ENCODE results near the gene PNMT. TPM values are rescaled to one million over a fixed set of nuclear protein-coding genes. Genes with fewer than 3 reads are reported as not detected.

PNMT gene
- total RNA-seq, 4 donors from 2014 or later = 0.80 to 48.3 (median 1.3) TPM

DNA sequence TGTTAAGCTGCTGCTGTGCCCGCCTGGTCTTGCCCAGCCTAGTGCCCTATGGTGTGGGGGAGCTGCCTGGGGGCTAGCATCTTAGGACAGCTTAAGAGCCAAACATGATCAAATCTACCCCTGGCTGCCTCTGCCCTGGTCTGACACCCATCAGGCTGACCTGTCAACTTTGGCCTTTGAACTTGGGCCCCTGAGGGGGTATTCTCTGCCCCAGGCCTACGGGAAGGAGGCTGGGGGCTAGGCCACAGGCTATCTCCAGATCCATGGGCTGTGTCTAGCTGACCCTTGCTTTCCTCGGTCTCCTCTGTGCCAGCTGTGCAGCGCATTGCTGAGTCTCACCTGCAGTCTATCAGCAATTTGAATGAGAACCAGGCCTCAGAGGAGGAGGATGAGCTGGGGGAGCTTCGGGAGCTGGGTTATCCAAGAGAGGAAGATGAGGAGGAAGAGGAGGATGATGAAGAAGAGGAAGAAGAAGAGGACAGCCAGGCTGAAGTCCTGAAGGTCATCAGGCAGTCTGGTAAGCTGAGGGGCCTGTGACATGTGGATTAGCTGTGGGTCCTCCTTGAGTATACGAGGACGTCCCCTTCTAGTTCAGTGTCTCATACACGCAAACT is 34.6 kb upstream of the PNMT start:
- Histone ChIP-seq H3K27me3 (peaks cover 10% of the 10 kb centered on the region), H3K4me1 (peaks cover 31 to 79% (median 62%) of the 10 kb centered on the region in 4 donors), H3K9me3 (no peaks in the 10 kb centered on the region), H3K27ac (peak overlapping the region; percentile 90 to 93 (median 91)), H3K4me3 (peak overlapping the region in 1 of 4 donors; percentile 12), H3K36me3 (no peaks in the 10 kb centered on the region)
- TF ChIP-seq POLR2AphosphoS5 (IDR thresholded peaks at IDR 0.05) = no peak
- WGBS, 2 donors (ENCODE audit: low coverage in 1 of 2) = 50 to 51% methylated on average over 1 to 8 of the region's 8 CpGs
- DNase-seq = no peak
- in situ Hi-C loops (cut with MboI; ENCODE audit: low pct_ligation_motif_present in 1 of 4, low pct_unique_long_range_greater_than_20kb in 1 of 4, low sequenced_read_pairs in 3 of 4) (loop anchor here in 1 of 4 donors (25.0 kb wide), 1 partner anchor 104 kb away; the partner anchor contains the start of genes GRB7 and MIEN1), intact Hi-C loops (cut with DNase I; ENCODE audit: low total_unique reads) (loop anchor here (10.0 kb wide), 1 partner anchor 121 kb away; no protein-coding TSS in a partner anchor)

- peaks cover 4% of the 10 kb centered on the region for H3K27me3 ChIP-seq
- peaks cover 31 to 87% (median 64%) of the 10 kb centered on the region in 4 donors for H3K4me1 ChIP-seq
- H3K36me3 ChIP-seq = no peaks in the 10 kb centered on the region
- H3K27ac ChIP-seq = peak overlapping the region; percentile 90 to 93 (median 91)
- no peak overlapping the region for H3K4me3 ChIP-seq
- peak; percentile 16 for DNase-seq
- in situ Hi-C loops (cut with MboI; ENCODE audit: low pct_ligation_motif_present in 1 of 4, low pct_unique_long_range_greater_than_20kb in 1 of 4, low sequenced_read_pairs in 3 of 4) = loop anchor here in 1 of 4 donors (25.0 kb wide), 1 partner anchor 103 kb away; the partner anchor contains the start of genes GRB7 and MIEN1
- WGBS, 2 donors (ENCODE audit: low coverage in 1 of 2) = 31% methylated on average over 2 of the region's 2 CpGs; no CpG with 5 or more reads in 1 of the 2 donors
- intact Hi-C loops (cut with DNase I; ENCODE audit: low total_unique reads) = loop anchor here (10.0 kb wide), 1 partner anchor 120 kb away; no protein-coding TSS in a partner anchor
- no peaks in the 10 kb centered on the region for H3K9me3 ChIP-seq
- TF ChIP-seq POLR2AphosphoS5 (IDR thresholded peaks at IDR 0.05) (no peak), EP300 (IDR thresholded peaks at IDR 0.05; ENCODE audit: low read depth) (no peak), POLR2A (IDR thresholded peaks at IDR 0.05) (no peak), CTCF (IDR thresholded peaks at IDR 0.05) (peak; percentile 72 to 88 (median 79))
Measured at GRCh38 chr17:39634384-39634871, 33.8 kb upstream of the PNMT start.

- in situ Hi-C loops (cut with MboI; ENCODE audit: low pct_ligation_motif_present in 1 of 4, low pct_unique_long_range_greater_than_20kb in 1 of 4, low sequenced_read_pairs in 3 of 4) (loop anchor here in 1 of 4 donors (25.0 kb wide), 1 partner anchor 102 kb away; the partner anchor contains the start of genes GRB7 and MIEN1), intact Hi-C loops (cut with DNase I; ENCODE audit: low total_unique reads) (loop anchor here (10.0 kb wide), 1 partner anchor 119 kb away; no protein-coding TSS in a partner anchor)
- Histone ChIP-seq H3K27ac (peak overlapping the region; percentile 90 to 93 (median 90)), H3K27me3 (peaks cover 4% of the 10 kb centered on the region), H3K4me1 (peaks cover 31 to 92% (median 68%) of the 10 kb centered on the region in 4 donors), H3K4me3 (no peak overlapping the region), H3K36me3 (no peaks in the 10 kb centered on the region), H3K9me3 (no peaks in the 10 kb centered on the region)
- DNase-seq = no peak
- TF ChIP-seq POLR2AphosphoS5 (IDR thresholded peaks at IDR 0.05) = no peak
- TF ChIP-seq POLR2A (IDR thresholded peaks at IDR 0.05) = no peak
- TF ChIP-seq EP300 (IDR thresholded peaks at IDR 0.05; ENCODE audit: low read depth) = no peak
- no peak for TF ChIP-seq CTCF (IDR thresholded peaks at IDR 0.05)
- WGBS, 2 donors (ENCODE audit: low coverage in 1 of 2) = 81 to 86% methylated on average over 5 to 8 of the region's 8 CpGs
Measured at GRCh38 chr17:39635614-39636176, 32.6 kb upstream of the PNMT start.

DNA sequence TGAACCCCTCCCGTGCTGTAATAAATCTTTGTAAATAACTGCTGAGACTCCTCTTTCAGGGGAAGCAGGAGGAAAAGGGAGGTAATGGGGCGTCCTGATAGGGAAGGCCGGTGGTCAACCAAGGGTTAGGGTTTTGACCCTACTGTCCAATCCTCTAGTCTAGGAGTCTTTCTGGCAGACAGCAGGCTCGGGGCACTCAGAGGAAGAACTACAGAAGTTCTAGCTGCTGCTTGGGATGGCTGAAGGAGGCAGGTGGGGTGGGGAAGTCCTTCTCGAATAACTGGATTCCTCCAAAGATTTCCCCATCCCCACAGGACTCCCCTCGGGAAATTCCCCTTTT is 31.7 kb upstream of the PNMT start:
- H3K9me3 ChIP-seq = no peaks in the 10 kb centered on the region
- no peak for DNase-seq
- intact Hi-C loops (cut with DNase I; ENCODE audit: low total_unique reads) = loop anchor here (10.0 kb wide), 1 partner anchor 118 kb away; no protein-coding TSS in a partner anchor

More for the DNA sequence above, 31.7 kb upstream of the PNMT start:
- peak overlapping the region; percentile 90 to 93 (median 90) for H3K27ac ChIP-seq
- H3K4me1 ChIP-seq = peaks cover 31 to 88% (median 62%) of the 10 kb centered on the region in 4 donors
- no peaks in the 10 kb centered on the region for H3K36me3 ChIP-seq
- no peak for TF ChIP-seq CTCF (IDR thresholded peaks at IDR 0.05)
- no peak for TF ChIP-seq EP300 (IDR thresholded peaks at IDR 0.05; ENCODE audit: low read depth)
- peak overlapping the region; percentile 17 to 75 (median 72) for H3K4me3 ChIP-seq
- 19 to 30% methylated on average over 2 to 6 of the region's 6 CpGs for WGBS, 2 donors (ENCODE audit: low coverage in 1 of 2)
- H3K27me3 ChIP-seq = no peaks in the 10 kb centered on the region
- in situ Hi-C loops (cut with MboI; ENCODE audit: low pct_ligation_motif_present in 1 of 4, low pct_unique_long_range_greater_than_20kb in 1 of 4, low sequenced_read_pairs in 3 of 4) = loop anchor here in 1 of 4 donors (25.0 kb wide), 1 partner anchor 101 kb away; the partner anchor contains the start of genes GRB7 and MIEN1

Measured in transverse colon (tissue), 4 donors.